ENCODE measurements around the gene CACNA2D4. TPM values are rescaled to one million over a fixed set of nuclear protein-coding genes. Genes with fewer than 3 reads are reported as not detected.

The CACNA2D4 gene
- total and polyA plus RNA-seq, 2 donors (not counting 1 experiment from before 2014, with no cell fraction given), result 0.68 to 0.99 TPM

- H3K4me3 ChIP-seq (replicated peaks in 1 of 4; ENCODE audit: control extremely low read depth in 1 of 4, insufficient read depth in 1 of 4, low read depth in 3 of 4, low read length in 4 of 4), result no peak overlapping the region
- peaks cover 6% of the 10 kb centered on the region for H3K27me3 ChIP-seq (ENCODE audit: control insufficient read depth, insufficient read depth, low read length)
- DNase-seq (ENCODE audit: low read depth in 2 of 2), result peak in 1 of 2 donors; percentile 16
- H2AFZ ChIP-seq (ENCODE audit: low read length), result no peak overlapping the region
- H3K27ac ChIP-seq (ENCODE audit: insufficient read depth, low read length), result no peak overlapping the region
- no peaks in the 10 kb centered on the region for H3K79me2 ChIP-seq (ENCODE audit: control insufficient read depth, insufficient read depth, low read length)
- H4K20me1 ChIP-seq (ENCODE audit: control insufficient read depth, extremely low read depth, insufficient read depth, low read length), result no peaks in the 10 kb centered on the region
- TF ChIP-seq CTCF (conservative IDR thresholded peaks at IDR 0.05 in 1 of 2, IDR thresholded peaks at IDR 0.05 in 1 of 2; ENCODE audit: low read depth in 1 of 2, low read length in 2 of 2) (no peak), EZH2 (IDR thresholded peaks at IDR 0.05; ENCODE audit: low read length, missing control alignments) (no peak)
- H3K9me3 ChIP-seq (ENCODE audit: control insufficient read depth, insufficient read depth, low read depth, low read length), result no peaks in the 10 kb centered on the region
- H3K4me1 ChIP-seq (ENCODE audit: control insufficient read depth, extremely low read depth, insufficient read depth, low read length), result no peaks in the 10 kb centered on the region
- no peak overlapping the region for H3K4me2 ChIP-seq (ENCODE audit: extremely low read depth, insufficient read depth, low read length)
- H3K36me3 ChIP-seq (ENCODE audit: control insufficient read depth, insufficient read depth, low read length), result no peaks in the 10 kb centered on the region
- no peak overlapping the region for H3K9ac ChIP-seq (ENCODE audit: insufficient read depth, low read length)
Observed at GRCh38 chr12:1838205-1838993, 80.1 kb downstream of the CACNA2D4 start.

DNA sequence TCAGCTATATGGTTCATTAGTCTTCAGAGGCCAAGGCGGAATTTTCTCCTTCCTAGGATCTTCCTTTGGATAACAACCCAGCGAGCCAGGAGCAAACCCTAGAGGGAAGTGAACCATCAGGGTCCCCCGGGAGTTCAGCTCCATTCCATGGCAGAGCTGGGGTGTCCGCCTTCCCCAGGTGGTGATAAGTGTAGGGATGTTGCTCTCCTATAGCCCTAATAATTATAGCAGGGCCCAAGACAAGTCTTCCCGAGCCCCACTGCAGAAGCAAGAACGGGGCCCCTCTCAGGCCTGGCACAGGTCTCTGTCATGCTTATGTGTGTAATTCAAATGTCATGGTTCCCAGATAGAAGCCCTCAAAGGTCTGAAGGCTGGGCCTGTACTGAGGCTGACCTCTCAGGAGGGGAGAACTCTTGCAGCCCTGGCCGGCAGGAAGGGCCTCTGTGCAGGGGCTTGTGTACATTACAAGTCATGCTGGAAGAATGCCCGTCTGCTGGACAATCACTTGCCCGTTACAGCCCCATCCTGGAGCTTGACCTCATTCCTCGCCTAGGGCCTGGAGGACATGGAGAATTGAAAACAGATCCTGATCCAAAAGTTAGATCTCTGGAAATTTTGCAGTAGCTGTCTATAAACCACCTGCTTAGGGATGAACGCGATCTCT is 80.8 kb downstream of the CACNA2D4 start:
- Histone ChIP-seq H3K4me1 (ENCODE audit: control insufficient read depth, extremely low read depth, insufficient read depth, low read length) (no peaks in the 10 kb centered on the region), H3K9me3 (ENCODE audit: control insufficient read depth, insufficient read depth, low read depth, low read length) (no peaks in the 10 kb centered on the region), H3K79me2 (ENCODE audit: control insufficient read depth, insufficient read depth, low read length) (no peaks in the 10 kb centered on the region), H4K20me1 (ENCODE audit: control insufficient read depth, extremely low read depth, insufficient read depth, low read length) (no peaks in the 10 kb centered on the region), H3K27ac (ENCODE audit: insufficient read depth, low read length) (no peak overlapping the region), H3K4me3 (replicated peaks in 1 of 4; ENCODE audit: control extremely low read depth in 1 of 4, insufficient read depth in 1 of 4, low read depth in 3 of 4, low read length in 4 of 4) (no peak overlapping the region), H3K4me2 (ENCODE audit: extremely low read depth, insufficient read depth, low read length) (no peak overlapping the region), H2AFZ (ENCODE audit: low read length) (no peak overlapping the region), H3K9ac (ENCODE audit: insufficient read depth, low read length) (no peak overlapping the region), H3K27me3 (ENCODE audit: control insufficient read depth, insufficient read depth, low read length) (peaks cover 11% of the 10 kb centered on the region), H3K36me3 (ENCODE audit: control insufficient read depth, insufficient read depth, low read length) (no peaks in the 10 kb centered on the region)
- peak; percentile 36 to 48 for DNase-seq (ENCODE audit: low read depth in 2 of 2)
- no peak for TF ChIP-seq CTCF (conservative IDR thresholded peaks at IDR 0.05 in 1 of 2, IDR thresholded peaks at IDR 0.05 in 1 of 2; ENCODE audit: low read depth in 1 of 2, low read length in 2 of 2)

DNA sequence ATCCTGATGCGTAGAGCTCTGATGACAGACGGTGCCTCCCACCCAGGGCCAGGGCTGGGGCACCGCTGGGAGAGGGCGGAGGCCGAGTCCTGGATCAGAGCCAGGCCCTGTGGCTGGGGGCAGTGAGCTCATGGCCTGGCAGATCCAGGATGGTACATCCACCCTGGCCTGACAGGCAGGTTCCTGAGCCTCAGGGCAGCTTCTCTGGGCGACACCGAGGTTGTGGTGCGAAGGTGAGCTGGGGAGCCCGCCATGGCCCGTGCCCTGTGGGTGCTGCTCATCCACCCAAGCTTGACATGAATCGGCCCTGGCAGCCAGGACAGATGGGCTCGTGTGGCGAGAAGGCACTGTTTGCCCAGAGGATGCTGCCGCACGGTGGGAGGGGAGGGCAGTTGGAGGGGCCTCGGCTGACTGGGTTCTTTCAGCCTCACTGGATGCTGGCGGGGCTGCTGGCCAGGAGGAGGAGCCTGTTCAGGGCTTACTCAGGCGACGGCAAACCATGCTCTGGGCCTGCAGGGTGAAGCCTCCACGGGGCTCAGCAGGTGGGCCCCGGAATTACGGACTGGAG is 81.5 kb downstream of the CACNA2D4 start:
- H3K9ac ChIP-seq (ENCODE audit: insufficient read depth, low read length), result no peak overlapping the region
- H3K27ac ChIP-seq (ENCODE audit: insufficient read depth, low read length), result no peak overlapping the region
- H3K9me3 ChIP-seq (ENCODE audit: control insufficient read depth, insufficient read depth, low read depth, low read length), result no peaks in the 10 kb centered on the region
- peaks cover 11% of the 10 kb centered on the region for H3K27me3 ChIP-seq (ENCODE audit: control insufficient read depth, insufficient read depth, low read length)
- H2AFZ ChIP-seq (ENCODE audit: low read length), result no peak overlapping the region
- DNase-seq (ENCODE audit: low read depth in 2 of 2), result no peak
- no peak overlapping the region for H3K4me3 ChIP-seq (replicated peaks in 1 of 4; ENCODE audit: control extremely low read depth in 1 of 4, insufficient read depth in 1 of 4, low read depth in 3 of 4, low read length in 4 of 4)
- H3K36me3 ChIP-seq (ENCODE audit: control insufficient read depth, insufficient read depth, low read length), result no peaks in the 10 kb centered on the region
- no peak overlapping the region for H3K4me2 ChIP-seq (ENCODE audit: extremely low read depth, insufficient read depth, low read length)
- TF ChIP-seq EZH2 (IDR thresholded peaks at IDR 0.05; ENCODE audit: low read length, missing control alignments), result no peak
- TF ChIP-seq CTCF (conservative IDR thresholded peaks at IDR 0.05 in 1 of 2, IDR thresholded peaks at IDR 0.05 in 1 of 2; ENCODE audit: low read depth in 1 of 2, low read length in 2 of 2), result no peak
- H3K79me2 ChIP-seq (ENCODE audit: control insufficient read depth, insufficient read depth, low read length), result no peaks in the 10 kb centered on the region
- no peaks in the 10 kb centered on the region for H3K4me1 ChIP-seq (ENCODE audit: control insufficient read depth, extremely low read depth, insufficient read depth, low read length)
- H4K20me1 ChIP-seq (ENCODE audit: control insufficient read depth, extremely low read depth, insufficient read depth, low read length), result no peaks in the 10 kb centered on the region
